ENCODE measurements around the gene MGLL.

GRCh38 chr3:127667119-127667681 is 155.1 kb downstream of the MGLL start:
- no peak for TF ChIP-seq CTCF (IDR thresholded peaks at IDR 0.05)
- no peak for TF ChIP-seq POLR2AphosphoS5 (IDR thresholded peaks at IDR 0.05)
- TF ChIP-seq POLR2A (IDR thresholded peaks at IDR 0.05), result no peak

Measured in breast epithelium (tissue), 3 donors.